Choroid plexus epithelial cell (primary cell): Measurements from ENCODE around the gene NOL4L.
"Not testable (repeated sequence)": the region's sequence is repeated elsewhere in the genome, so short reads cannot be mapped to it uniquely, and the experiment has no call there.

ENCODE experiments used
- DNase-seq: peaks from one replicate; pipeline ENCODE4 v3.0.0-alpha.2; 2010; ENCODE audit warnings: low read depth
- H3K4me3 ChIP-seq: 2 replicates; pipeline ENCODE4 v1.5.1; 2011; ENCODE audit warnings: low read depth, mild to moderate bottlenecking, control low read depth, low read length, moderate library complexity
- TF ChIP-seq, protein P1 (sequence below): conservative IDR thresholded peaks from 2 replicates; pipeline ENCODE4 v1.5.1; 2011; ENCODE audit warnings: low read depth, mild to moderate bottlenecking, control low read depth, inconsistent platforms, low read length, moderate library complexity

Gene NOL4L

DNA sequence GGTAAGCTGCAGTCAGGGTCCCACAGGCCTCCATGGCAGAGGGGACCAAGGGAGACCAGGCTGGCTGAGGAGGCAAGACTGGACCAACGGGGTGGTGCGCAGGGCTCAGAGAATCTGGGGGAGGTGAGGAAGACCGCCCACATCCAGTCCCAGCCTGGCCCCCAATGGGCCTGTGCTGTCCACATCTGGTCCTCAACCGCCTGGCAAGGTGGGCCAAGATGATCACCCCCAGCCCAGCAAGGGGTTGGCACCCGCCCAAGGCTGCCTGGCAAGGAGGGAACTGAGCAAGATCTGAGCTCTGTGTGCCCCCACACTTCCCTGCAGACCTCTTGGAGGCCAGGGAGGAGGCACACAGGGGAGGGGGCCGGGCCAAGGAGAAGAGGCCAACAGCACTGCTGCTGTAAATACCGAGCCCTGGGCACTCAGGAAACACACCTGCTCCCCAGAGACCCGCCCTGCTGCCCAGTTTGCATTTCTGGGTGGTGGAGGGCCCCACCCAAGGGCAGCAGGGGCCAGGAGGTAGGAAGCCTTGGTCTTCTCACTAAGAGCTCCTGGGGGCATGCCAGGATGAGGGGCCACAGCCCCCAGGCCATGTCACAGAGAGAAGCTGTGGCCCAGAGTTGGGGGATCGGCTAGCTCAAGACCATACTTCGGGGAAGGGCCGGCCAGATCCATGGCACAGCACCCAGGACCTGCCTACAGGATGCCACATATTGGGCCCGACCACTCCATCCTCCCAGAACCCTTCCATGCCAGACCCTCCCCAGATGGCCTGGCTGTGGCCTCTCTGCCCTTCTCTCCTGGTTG, 117.4 kb downstream of the NOL4L start:
- TF ChIP-seq, protein P1, sequence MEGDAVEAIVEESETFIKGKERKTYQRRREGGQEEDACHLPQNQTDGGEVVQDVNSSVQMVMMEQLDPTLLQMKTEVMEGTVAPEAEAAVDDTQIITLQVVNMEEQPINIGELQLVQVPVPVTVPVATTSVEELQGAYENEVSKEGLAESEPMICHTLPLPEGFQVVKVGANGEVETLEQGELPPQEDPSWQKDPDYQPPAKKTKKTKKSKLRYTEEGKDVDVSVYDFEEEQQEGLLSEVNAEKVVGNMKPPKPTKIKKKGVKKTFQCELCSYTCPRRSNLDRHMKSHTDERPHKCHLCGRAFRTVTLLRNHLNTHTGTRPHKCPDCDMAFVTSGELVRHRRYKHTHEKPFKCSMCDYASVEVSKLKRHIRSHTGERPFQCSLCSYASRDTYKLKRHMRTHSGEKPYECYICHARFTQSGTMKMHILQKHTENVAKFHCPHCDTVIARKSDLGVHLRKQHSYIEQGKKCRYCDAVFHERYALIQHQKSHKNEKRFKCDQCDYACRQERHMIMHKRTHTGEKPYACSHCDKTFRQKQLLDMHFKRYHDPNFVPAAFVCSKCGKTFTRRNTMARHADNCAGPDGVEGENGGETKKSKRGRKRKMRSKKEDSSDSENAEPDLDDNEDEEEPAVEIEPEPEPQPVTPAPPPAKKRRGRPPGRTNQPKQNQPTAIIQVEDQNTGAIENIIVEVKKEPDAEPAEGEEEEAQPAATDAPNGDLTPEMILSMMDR: no peak
- no peak for DNase-seq
- H3K4me3 ChIP-seq: no peak overlapping the region

DNA sequence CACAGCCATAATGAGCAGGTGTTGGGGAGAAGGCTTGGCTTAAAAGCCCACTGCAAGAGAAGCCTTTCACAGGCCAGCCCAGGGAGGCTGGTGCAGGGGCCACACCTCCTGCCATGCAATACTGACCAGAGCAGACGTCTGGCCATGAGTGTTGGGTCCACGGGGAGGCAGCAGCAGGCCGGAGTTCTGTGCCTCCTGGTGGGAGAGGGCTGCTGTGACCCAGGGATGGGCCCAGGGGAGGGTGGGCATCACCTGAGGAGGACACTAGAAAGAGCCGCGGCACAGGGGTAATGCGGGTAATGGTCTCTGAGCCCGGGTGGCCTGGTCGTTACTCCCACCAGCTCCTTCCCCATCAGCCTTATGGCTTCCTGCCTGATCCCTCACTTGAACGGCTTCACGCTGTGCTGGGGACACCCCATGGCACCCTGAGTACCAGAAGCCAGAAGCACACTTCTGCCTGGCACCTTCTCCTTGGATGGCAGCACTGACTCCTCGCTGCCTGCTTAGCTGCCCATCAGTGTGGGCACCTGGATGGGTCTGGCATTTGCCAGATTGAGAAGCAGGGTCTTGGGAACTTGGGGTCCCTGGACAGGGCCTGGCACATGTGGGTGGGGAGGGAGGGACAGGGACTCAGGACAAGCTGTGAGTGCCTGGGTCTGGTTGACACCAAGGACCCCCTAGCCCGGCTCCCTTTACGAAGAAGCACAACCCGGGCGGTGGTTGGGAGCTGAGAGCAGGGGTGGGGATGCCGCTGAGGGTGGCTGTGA, 118.2 kb downstream of the NOL4L start:
- TF ChIP-seq, protein P1: no peak
- no peak for DNase-seq
- no peak overlapping the region for H3K4me3 ChIP-seq

DNA sequence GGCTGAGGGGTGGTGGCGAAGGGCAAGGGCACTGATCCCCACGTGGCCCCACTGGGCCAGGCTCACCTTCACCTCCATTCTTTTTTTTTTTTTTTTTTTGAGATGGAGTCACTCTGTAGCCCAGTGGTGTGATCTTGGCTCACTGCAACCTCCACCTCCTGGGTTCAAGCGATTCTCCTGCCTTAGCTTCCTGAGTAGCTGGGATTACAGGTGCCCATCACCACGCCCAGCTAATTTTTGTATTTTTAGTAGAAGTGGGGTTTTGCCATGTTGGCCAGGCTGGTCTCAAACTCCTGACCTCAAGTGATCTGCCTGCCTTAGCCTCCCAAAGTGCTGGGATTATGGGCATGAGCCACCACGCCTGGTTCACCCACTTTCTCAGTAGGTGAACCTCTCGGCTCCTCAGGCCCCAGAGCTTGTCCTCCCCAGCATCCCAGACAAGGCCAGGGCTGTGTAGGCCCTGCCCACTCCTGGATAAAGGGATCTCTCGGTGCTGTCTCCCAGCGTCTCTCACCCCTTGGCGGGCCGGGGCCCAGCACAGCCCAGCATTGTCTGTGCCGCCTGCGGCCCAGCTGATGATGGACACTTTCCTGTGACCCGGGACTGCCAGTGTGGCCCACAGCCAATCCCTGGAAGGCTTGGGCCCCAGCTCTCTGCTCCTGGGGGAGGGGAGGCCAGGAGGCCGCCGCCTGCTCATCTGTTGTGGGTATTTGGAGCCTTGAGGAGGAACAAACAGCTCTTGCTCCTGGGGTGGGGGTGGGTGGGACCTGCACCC, 119.0 kb downstream of the NOL4L start:
- not testable (repeated sequence) for DNase-seq, H3K4me3 ChIP-seq

DNA sequence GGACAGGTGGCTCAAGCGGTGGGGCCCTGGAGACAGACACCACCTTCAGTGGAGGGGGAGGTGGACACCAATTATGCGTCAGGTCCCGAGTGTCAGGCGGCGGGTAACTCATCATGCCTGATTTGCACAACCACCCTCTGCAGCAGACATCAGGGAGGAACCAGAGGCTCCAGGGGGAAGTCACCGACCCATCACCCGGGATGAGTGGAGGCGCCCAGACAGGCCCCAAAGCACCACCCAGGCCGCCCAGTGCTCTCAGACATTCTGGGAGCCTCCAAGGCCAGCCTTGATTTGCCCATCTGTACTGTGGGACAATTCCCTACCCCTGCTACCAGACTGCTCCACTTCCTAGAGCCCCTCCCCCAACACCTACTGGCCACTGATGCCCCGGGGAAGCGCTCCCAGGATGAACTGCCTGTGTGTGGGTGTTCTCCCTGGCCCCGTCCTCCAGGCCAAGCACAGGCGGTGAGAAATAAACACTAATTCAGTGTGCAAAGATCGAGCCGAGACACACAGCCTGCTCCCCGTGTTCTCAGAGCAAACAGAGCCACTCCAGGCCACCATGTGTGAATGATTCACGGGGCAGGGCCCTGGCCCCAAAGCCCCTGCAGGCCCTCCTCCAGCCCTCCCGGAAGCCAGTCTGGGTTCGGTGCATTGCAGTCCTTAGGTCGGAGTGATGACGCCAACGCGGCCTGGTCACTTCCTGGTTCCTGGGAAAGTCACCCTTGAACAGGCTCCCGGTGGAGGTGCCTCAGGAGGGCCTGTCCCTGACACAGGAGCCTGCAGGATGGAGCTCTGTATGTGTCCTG, 119.8 kb downstream of the NOL4L start:
- TF ChIP-seq, protein P1: no peak
- no peak overlapping the region for H3K4me3 ChIP-seq
- DNase-seq: peak; percentile 94

DNA sequence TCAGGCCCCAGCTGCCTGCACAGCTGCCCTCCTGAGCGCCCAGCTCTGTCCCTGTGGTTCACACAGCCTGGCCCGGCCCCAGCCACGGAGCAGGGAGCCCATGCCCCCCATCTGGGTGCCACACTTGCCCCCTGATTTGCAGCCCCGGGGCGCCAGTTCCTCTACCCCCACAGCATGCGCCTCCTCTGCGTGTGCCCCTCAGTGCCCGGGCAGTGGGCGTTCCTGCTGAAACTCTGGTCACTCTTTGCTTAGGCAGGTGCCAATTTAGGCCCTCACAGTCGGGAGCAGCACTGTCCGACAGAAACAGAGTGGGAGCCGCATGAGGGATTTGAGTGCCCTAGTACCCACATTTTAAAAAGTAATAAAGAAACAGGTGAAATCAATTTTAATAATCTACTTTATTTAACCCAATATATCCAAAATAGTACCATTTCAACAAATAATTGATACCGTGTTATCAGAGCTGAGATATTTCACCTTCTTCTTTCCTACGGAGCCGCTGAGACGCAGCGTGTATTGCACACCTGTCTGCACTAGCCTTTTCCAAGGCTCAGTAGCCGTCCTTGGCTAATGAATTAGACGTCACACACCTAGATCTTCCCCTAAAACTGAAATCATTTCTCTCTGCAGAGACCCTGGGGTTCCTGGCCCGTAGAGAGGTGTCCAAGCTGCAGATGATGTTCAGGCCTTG, 120.6 kb downstream of the NOL4L start:
- no peak for DNase-seq
- no peak overlapping the region for H3K4me3 ChIP-seq
- TF ChIP-seq, protein P1: no peak

DNA sequence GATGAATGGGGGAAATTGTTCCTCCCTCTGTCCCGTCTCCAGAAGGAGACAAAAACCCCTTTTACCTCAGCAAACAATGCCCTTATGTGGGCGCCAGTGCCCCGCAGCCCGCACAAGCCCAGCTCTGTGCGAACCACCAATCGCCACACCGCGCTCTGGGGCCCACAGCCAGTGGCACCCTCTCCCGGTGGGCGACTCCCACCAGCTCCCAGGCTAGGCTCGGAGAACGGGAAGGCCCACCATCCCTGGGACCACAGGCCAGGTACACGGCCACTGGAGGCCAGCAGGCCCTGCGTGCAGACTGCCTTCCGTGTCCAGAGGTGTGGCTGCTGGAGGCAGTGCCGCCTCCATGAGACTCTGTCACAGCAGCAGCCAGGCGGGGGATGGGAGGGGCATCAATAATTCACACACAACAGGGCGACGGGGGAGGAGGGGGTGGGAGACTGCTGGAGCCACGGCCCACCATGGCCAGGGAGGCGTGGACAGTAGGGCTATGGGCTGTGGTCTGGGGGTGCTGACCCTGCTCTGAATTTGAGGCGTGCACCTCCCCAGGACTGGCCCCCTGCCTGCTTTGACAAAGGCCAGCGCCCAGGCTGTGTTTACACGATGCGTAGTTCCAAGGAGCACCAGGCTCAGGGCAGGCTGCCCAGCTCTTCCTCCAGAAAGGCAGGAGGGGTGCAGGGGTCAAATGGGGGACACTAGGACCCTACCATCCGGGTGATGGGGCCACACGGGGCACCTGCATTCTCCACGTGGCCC, 121.3 kb downstream of the NOL4L start:
- no peak overlapping the region for H3K4me3 ChIP-seq
- TF ChIP-seq, protein P1: no peak

More for the DNA sequence above, 121.3 kb downstream of the NOL4L start:
- no peak for DNase-seq
